GM21528 (cell line): ENCODE measurements around the gene NSFL1C.
A peak's percentile ranks its signal among the peaks of the same experiment; 100 is the strongest.

Experiments
- ATAC-seq: cut with Tn5 transposase; IDR thresholded peaks from one replicate; pipeline ENCODE4 v1.9.1; 2021; ENCODE audit warnings: mild to moderate bottlenecking, moderate library complexity; ENCODE audit not compliant: unreplicated experiment, low FRiP score

NSFL1C gene

GRCh38 chr20:1394686-1395085, 72.0 kb downstream of the NSFL1C start:
- ATAC-seq, result no peak

GRCh38 chr20:1393507-1393882, 73.2 kb downstream of the NSFL1C start:
- no peak for ATAC-seq

- peak; percentile 87 for ATAC-seq
Measured at GRCh38 chr20:1392693-1393506, 73.7 kb downstream of the NSFL1C start, which contains the start of gene FKBP1A. Gene FKBP1A (minus strand): TSS chr20:1393054. CDS start chr20:1392998, 56 bp downstream.

- no peak for ATAC-seq
Measured at GRCh38 chr20:1392443-1392692, 74.3 kb downstream of the NSFL1C start.
